GM23248 (cell line): ENCODE measurements around the gene FKBP4. TPM values are rescaled to one million over a fixed set of nuclear protein-coding genes. Genes with fewer than 3 reads are reported as not detected.
A peak's percentile ranks its signal among the peaks of the same experiment; 100 is the strongest.

Source experiments
- DNase-seq: peaks from one replicate; pipeline ENCODE4 v3.0.0-alpha.2; 2015
- H2AFZ ChIP-seq: fragments of 200-600 bp; sonication (generic); 2 replicates; pipeline ENCODE4 v1.6.1; 2016; ENCODE audit warnings: antibody characterized with exemption
- H3F3A ChIP-seq: fragments of 200-600 bp; sonication (generic); 2 replicates; pipeline ENCODE4 v1.6.1; 2016; ENCODE audit warnings: mild to moderate bottlenecking, antibody characterized with exemption, mixed run types; ENCODE audit not compliant: insufficient read depth
- H3K27ac ChIP-seq: fragments of 200-600 bp; sonication (generic); 2 replicates; pipeline ENCODE4 v1.5.1; 2016; ENCODE audit warnings: mild to moderate bottlenecking
- H3K27me3 ChIP-seq: fragments of 200-600 bp; sonication (generic); replicated peaks from 2 replicates; pipeline ENCODE4 v1.6.1; 2016; ENCODE audit warnings: mild to moderate bottlenecking; ENCODE audit not compliant: insufficient read depth
- H3K36me3 ChIP-seq: fragments of 200-600 bp; sonication (generic); 2 replicates; pipeline ENCODE4 v1.6.1; 2016; ENCODE audit warnings: low read depth, mild to moderate bottlenecking
- H3K4me1 ChIP-seq: fragments of 200-600 bp; sonication (generic); 2 replicates; pipeline ENCODE4 v1.6.1; 2016; ENCODE audit warnings: mild to moderate bottlenecking; ENCODE audit not compliant: insufficient read depth
- H3K4me2 ChIP-seq: fragments of 200-600 bp; sonication (generic); one replicate; pipeline ENCODE4 v1.6.1; 2016; ENCODE audit warnings: mild to moderate bottlenecking; ENCODE audit not compliant: unreplicated experiment
- H3K4me3 ChIP-seq: fragments of 200-600 bp; sonication (generic); 2 replicates; pipeline ENCODE4 v1.5.1; 2016; ENCODE audit warnings: mild to moderate bottlenecking
- H3K79me2 ChIP-seq: fragments of 200-600 bp; sonication (generic); 2 replicates; pipeline ENCODE4 v1.6.1; 2016; ENCODE audit warnings: mild to moderate bottlenecking; ENCODE audit not compliant: insufficient read depth
- H3K9ac ChIP-seq: fragments of 200-600 bp; sonication (generic); 2 replicates; pipeline ENCODE4 v1.6.1; 2016; ENCODE audit warnings: mild to moderate bottlenecking
- H3K9me2 ChIP-seq: fragments of 200-600 bp; sonication (generic); 2 replicates; pipeline ENCODE4 v1.6.1; 2016; ENCODE audit warnings: mixed run types, mild to moderate bottlenecking, moderate library complexity; ENCODE audit not compliant: insufficient read depth
- H3K9me3 ChIP-seq: fragments of 200-600 bp; sonication (generic); one replicate; pipeline ENCODE4 v1.6.1; 2017; ENCODE audit warnings: low read depth
- H4K20me1 ChIP-seq: fragments of 200-600 bp; sonication (generic); 2 replicates; pipeline ENCODE4 v1.6.0; 2016; ENCODE audit not compliant: insufficient read depth
- EZH2 ChIP-seq: fragments of 200-600 bp; sonication (generic); IDR thresholded peaks from 2 replicates; pipeline ENCODE4 v1.6.1; 2018; ENCODE audit warnings: antibody characterized with exemption, mild to moderate bottlenecking; ENCODE audit not compliant: insufficient read depth, poor library complexity, severe bottlenecking
- EZH2phosphoT487 ChIP-seq: fragments of 200-600 bp; sonication (generic); IDR thresholded peaks from 2 replicates; pipeline ENCODE4 v1.6.1; 2018; ENCODE audit warnings: antibody characterized with exemption, moderate library complexity, mild to moderate bottlenecking, low read depth; ENCODE audit not compliant: insufficient read depth
- WGBS, 2 experiments: methylation state at CpG; one replicate each; pipeline ENCODE4 v1.1.6; 2015 to 2017; ENCODE audit warnings: low lambda C conversion rate in 2 of 2, low coverage in 1 of 2; ENCODE audit errors: missing lambda C conversion rate in 2 of 2; 5-methylcytosine and 5-hydroxymethylcytosine counted together
- in situ Hi-C: fragments of 300-500 bp; cut with MboI; formaldehyde crosslinking; loops from 2 replicates; pipeline ENCODE4 v1.15.0; 2020
- polyA plus RNA-seq: library from polyadenylated mRNA; unstranded; fragments of >200 nt; fragmentation: Nextera tagmentation; extraction: Ambion mirVana; gene quantifications from 2 replicates; pipeline ENCODE4 v1.2.1, GENCODE V29; 2016
- total RNA-seq: library from RNA; depleted of rRNA; stranded (reverse); fragments of >200 nt; shearing (Covaris generic); gene quantifications from 2 replicates; pipeline ENCODE4 v1.2.3, GENCODE V29; 2014

FKBP4 gene
- total and polyA plus RNA-seq, 2 experiments from 2014 or later: 24.0 to 27.4 TPM

DNA sequence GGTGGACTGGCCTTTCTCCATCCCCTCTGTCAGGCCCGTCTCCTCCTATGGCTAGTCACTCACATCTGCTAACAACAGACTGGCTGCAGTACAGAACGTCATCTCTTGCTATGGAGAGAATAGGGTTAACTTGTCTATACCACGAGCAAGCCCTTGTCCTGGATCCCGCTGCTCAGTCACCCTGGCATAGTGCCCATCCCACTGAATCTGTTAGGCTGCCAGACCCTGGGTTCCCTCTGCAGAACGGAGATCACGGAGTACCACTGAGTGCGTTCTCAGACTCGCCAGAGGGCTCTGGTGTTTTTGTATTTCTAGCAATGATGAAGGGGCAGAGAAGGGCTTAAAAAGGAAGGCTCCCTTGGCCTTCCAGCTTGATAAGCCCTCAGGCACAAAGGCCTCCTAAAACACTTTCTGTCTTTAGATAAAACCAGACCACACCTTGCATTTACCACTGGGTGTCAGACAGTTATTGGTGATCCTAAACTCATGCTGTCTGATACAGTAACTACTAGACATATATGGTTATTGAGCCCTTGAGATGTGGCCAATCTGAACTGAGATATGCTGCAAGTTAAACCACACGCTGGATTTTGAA lies 46.4 kb downstream of the FKBP4 start:
- no peak overlapping the region for H3K4me3 ChIP-seq
- no peaks in the 10 kb centered on the region for H3K9me3 ChIP-seq
- TF ChIP-seq EZH2: no peak
- H3K79me2 ChIP-seq: no peaks in the 10 kb centered on the region
- H3K27ac ChIP-seq: no peak overlapping the region
- no peak overlapping the region for H3K9ac ChIP-seq
- no peaks in the 10 kb centered on the region for H3F3A ChIP-seq
- H2AFZ ChIP-seq: no peak overlapping the region
- no peaks in the 10 kb centered on the region for H3K9me2 ChIP-seq
- no peaks in the 10 kb centered on the region for H3K4me1 ChIP-seq
- no peaks in the 10 kb centered on the region for H3K27me3 ChIP-seq
- 60 to 65% methylated on average over 9 of the region's 9 CpGs for WGBS, 2 experiments
- no peak overlapping the region for H3K4me2 ChIP-seq
- H4K20me1 ChIP-seq: no peaks in the 10 kb centered on the region
- no peak for DNase-seq
- no peaks in the 10 kb centered on the region for H3K36me3 ChIP-seq
- in situ Hi-C loops: no loop called here

DNA sequence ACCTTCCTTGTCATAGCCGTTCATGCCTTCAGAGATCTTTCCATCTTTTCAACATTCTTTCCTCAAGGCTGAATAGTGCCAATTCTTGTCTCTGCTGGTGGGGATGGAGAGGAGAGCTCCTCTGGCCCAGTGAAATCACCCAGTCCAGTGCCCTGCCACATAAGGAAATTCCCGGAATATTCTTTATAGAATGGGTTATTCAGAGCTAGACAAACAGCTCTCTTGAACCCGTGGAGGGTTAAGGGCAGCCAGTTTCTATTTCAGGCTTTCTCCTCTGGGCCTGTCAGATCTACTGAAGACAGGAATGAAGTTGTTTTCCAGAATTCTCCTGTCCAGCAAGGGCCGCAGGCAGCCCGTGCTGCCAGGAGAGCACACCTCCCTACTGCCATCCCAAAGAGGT lies 48.2 kb downstream of the FKBP4 start:
- no peaks in the 10 kb centered on the region for H4K20me1 ChIP-seq
- H3F3A ChIP-seq: no peaks in the 10 kb centered on the region
- no peak overlapping the region for H2AFZ ChIP-seq
- no peaks in the 10 kb centered on the region for H3K79me2 ChIP-seq
- H3K27me3 ChIP-seq: no peaks in the 10 kb centered on the region
- no peak overlapping the region for H3K9ac ChIP-seq
- TF ChIP-seq EZH2phosphoT487 (no peak), EZH2 (no peak)
- no peaks in the 10 kb centered on the region for H3K4me1 ChIP-seq
- H3K9me2 ChIP-seq: no peaks in the 10 kb centered on the region
- WGBS, 2 experiments: 83 to 86% methylated on average over 5 of the region's 5 CpGs
- H3K4me2 ChIP-seq: no peak overlapping the region
- H3K9me3 ChIP-seq: no peaks in the 10 kb centered on the region
- in situ Hi-C loops: no loop called here
- H3K27ac ChIP-seq: no peak overlapping the region
- no peak overlapping the region for H3K4me3 ChIP-seq
- no peaks in the 10 kb centered on the region for H3K36me3 ChIP-seq
- no peak for DNase-seq

DNA sequence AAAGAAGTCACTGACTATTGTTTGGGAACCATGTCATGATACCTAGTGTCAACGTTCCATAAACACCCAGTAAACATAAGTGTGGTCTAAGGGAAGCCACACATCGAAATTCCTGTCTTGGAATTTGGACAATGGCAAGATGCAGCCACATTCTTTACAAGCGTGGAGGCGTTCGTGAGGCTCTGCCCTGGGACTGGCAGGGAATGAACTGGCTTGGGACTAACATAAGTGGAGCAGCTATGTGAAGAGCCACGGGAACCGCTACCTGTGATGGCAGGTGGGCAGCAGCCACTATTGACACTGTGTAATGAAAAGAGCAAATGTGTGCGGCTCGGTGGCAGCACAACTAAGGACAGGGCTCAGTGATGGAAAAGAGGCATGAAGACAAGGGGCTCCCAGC lies 50.0 kb downstream of the FKBP4 start:
- H3K4me3 ChIP-seq: no peak overlapping the region
- DNase-seq: no peak
- no peaks in the 10 kb centered on the region for H4K20me1 ChIP-seq
- WGBS, 2 experiments: 85% methylated on average over 9 of the region's 9 CpGs
- no peaks in the 10 kb centered on the region for H3K27me3 ChIP-seq
- H3K36me3 ChIP-seq: no peaks in the 10 kb centered on the region
- TF ChIP-seq EZH2 (no peak), EZH2phosphoT487 (no peak)
- H3K4me1 ChIP-seq: no peaks in the 10 kb centered on the region
- H3K9me3 ChIP-seq: no peaks in the 10 kb centered on the region
- peak overlapping the region; percentile 51; the same call in 1 of the 2 replicates for H2AFZ ChIP-seq
- H3K27ac ChIP-seq: no peak overlapping the region
- no peaks in the 10 kb centered on the region for H3K9me2 ChIP-seq
- H3K4me2 ChIP-seq: no peak overlapping the region
- H3F3A ChIP-seq: no peaks in the 10 kb centered on the region
- H3K9ac ChIP-seq: no peak overlapping the region
- H3K79me2 ChIP-seq: no peaks in the 10 kb centered on the region
- in situ Hi-C loops: no loop called here

DNA sequence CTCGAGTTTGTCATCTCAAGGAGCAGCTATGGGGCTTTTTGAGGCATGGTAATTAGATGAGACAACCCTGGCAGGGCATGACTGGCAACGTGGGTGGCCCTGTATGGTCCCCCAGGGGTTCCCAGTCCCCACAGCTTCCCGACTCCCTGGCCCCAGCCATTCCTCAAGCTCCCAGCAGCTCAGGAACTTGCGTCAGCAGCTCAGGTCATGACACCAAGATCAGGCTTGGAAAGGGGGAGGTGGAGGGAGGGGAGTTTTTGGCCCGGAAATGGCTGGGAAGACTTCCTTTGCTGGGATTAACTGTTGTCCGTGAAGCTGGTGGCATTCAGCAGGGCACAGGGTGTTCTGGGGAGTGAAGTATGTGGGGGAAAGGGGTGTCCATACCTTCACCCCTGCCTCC lies 50.5 kb downstream of the FKBP4 start:
- TF ChIP-seq EZH2phosphoT487 (no peak), EZH2 (no peak)
- no peak overlapping the region for H3K4me3 ChIP-seq
- no peaks in the 10 kb centered on the region for H3K9me3 ChIP-seq
- H3K27me3 ChIP-seq: no peaks in the 10 kb centered on the region
- no peaks in the 10 kb centered on the region for H3K79me2 ChIP-seq
- no peaks in the 10 kb centered on the region for H3K9me2 ChIP-seq
- no peaks in the 10 kb centered on the region for H4K20me1 ChIP-seq
- H3K36me3 ChIP-seq: no peaks in the 10 kb centered on the region
- peak; percentile 32 for DNase-seq
- H3K27ac ChIP-seq: no peak overlapping the region
- H3K4me1 ChIP-seq: no peaks in the 10 kb centered on the region
- peak overlapping the region; percentile 51; the same call in 1 of the 2 replicates for H2AFZ ChIP-seq
- in situ Hi-C loops: no loop called here
- no peak overlapping the region for H3K9ac ChIP-seq
- no peaks in the 10 kb centered on the region for H3F3A ChIP-seq
- no peak overlapping the region for H3K4me2 ChIP-seq
- 24 to 33% methylated on average over 6 of the region's 6 CpGs for WGBS, 2 experiments

DNA sequence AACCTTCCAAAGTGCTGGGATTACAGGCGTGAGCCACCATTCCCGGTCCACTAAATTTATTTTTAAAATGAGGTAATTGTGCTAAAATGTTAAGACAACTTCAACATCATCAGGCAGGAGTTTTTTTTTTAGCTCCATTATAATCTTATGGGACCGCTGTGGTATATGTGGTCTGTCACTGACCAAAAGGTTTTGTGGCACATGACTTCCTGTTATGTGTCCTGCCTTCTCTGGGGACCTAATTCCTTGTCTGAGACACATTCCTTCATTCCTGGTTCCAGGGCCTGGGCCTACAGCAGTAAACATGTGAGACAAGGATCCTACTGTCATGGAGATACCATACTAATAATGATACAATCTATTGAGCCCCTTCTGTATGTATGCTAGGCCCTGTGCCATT lies 57.2 kb downstream of the FKBP4 start:
- H3K9me2 ChIP-seq: no peaks in the 10 kb centered on the region
- no peak for TF ChIP-seq EZH2phosphoT487
- no peak for TF ChIP-seq EZH2
- H3K4me2 ChIP-seq: no peak overlapping the region
- DNase-seq: no peak
- no peaks in the 10 kb centered on the region for H3K27me3 ChIP-seq
- no peak overlapping the region for H3K9ac ChIP-seq
- H3K79me2 ChIP-seq: no peaks in the 10 kb centered on the region
- H3K4me3 ChIP-seq: no peak overlapping the region
- H3K4me1 ChIP-seq: no peaks in the 10 kb centered on the region
- H3K36me3 ChIP-seq: no peaks in the 10 kb centered on the region
- in situ Hi-C loops: no loop called here
- H3K27ac ChIP-seq: no peak overlapping the region
- H3F3A ChIP-seq: no peaks in the 10 kb centered on the region
- no peaks in the 10 kb centered on the region for H3K9me3 ChIP-seq
- 92 to 93% methylated on average over 3 of the region's 3 CpGs for WGBS, 2 experiments
- no peak overlapping the region for H2AFZ ChIP-seq
- no peaks in the 10 kb centered on the region for H4K20me1 ChIP-seq
